Muscle of leg (tissue), 11 donors: ENCODE data around the gene EFCAB7. TPM values are rescaled to one million over a fixed set of nuclear protein-coding genes. Genes with fewer than 3 reads are reported as not detected.

Experiments
- DNase-seq: peaks from one replicate; pipeline ENCODE4 v3.0.0; 2013
- H3K27ac ChIP-seq: one replicate; pipeline ENCODE4 v1.5.1; 2013; ENCODE audit warnings: mild to moderate bottlenecking, low read length, control low read depth
- H3K27me3 ChIP-seq: one replicate; pipeline ENCODE4 v1.6.1; 2013; ENCODE audit warnings: low read length; ENCODE audit not compliant: control insufficient read depth, insufficient read depth
- H3K36me3 ChIP-seq: one replicate; pipeline ENCODE4 v1.6.1; 2013; ENCODE audit warnings: low read length; ENCODE audit not compliant: control insufficient read depth, insufficient read depth
- H3K4me1 ChIP-seq: one replicate; pipeline ENCODE4 v1.6.1; 2013; ENCODE audit warnings: low read length; ENCODE audit not compliant: control insufficient read depth, insufficient read depth
- H3K4me3 ChIP-seq: one replicate; pipeline ENCODE4 v1.5.1; 2013; ENCODE audit warnings: low read length, control low read depth
- H3K9me3 ChIP-seq: replicated peaks from 2 replicates; pipeline ENCODE4 v1.6.1; 2013; ENCODE audit warnings: low read depth, low read length; ENCODE audit not compliant: control insufficient read depth
- WGBS: methylation state at CpG from one replicate; pipeline ENCODE4 v1.1.5; 2013; ENCODE audit warnings: missing lambda C conversion rate; ENCODE audit not compliant: insufficient coverage; 5-methylcytosine and 5-hydroxymethylcytosine counted together
- polyA plus RNA-seq, 8 donors: library from polyadenylated mRNA; unstranded; fragments of 120-200 nt; gene quantifications; one replicate each; pipeline versions ENCODE4 v1.2.1 to v1.2.3, GENCODE V29; 2013; ENCODE audit warnings: inconsistent platforms in 1 of 8, low replicate concordance in 1 of 8; ENCODE audit not compliant: insufficient read length in 8 of 8, insufficient read depth in 1 of 8
- total RNA-seq: library from RNA; stranded (reverse); fragments of 120-200 nt; gene quantifications from one replicate; pipeline ENCODE4 v1.2.4, GENCODE V29; 2013

The EFCAB7 gene
- total and polyA plus RNA-seq, 9 donors, result 7.5 to 12.1 (median 8.8) TPM

DNA sequence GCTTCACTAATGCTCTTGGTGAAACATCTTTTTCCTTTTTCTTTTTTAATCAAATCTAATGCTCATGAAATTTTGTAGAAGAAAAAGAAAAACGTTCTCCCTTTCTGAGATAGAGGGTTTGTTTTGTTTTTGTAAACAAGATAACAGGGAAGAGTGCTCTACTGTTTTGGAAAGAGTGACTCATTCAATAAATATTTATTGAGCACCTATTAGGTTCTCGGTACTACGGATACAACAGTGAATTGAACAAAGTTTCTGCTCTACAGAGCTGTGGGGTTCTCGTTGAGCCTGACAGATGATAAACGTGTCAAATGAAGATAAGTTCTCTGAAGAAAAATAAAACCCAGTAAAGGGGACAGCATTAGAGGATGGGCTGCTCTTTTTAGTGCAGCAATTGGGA is 76.9 kb downstream of the EFCAB7 start:
- Histone ChIP-seq H3K27me3 (no peaks in the 10 kb centered on the region), H3K36me3 (no peaks in the 10 kb centered on the region), H3K9me3 (no peaks in the 10 kb centered on the region), H3K4me3 (no peak overlapping the region), H3K4me1 (no peaks in the 10 kb centered on the region), H3K27ac (no peak overlapping the region)
- no peak for DNase-seq
- 66% methylated on average over 2 of the region's 5 CpGs for WGBS

DNA sequence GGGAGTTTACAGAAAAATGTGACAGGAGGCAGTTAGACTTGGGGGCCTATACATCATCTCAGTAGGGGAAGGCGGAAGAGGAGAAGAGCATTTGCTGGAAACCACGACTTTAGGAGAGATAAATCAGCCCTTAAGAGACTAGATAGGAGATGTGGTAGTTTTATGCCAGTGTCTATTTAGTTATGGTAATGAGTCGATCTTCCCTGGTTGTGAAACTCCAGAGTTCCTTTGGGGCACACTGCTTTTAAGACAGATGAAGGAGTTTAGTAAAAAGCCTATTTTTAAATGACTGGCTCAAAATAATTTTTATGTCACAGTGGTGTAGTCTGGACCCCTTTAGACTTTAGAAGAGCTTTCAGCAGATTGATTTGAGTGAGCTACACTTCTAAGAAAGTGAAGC is 77.7 kb downstream of the EFCAB7 start:
- H3K27me3 ChIP-seq, result no peaks in the 10 kb centered on the region
- H3K27ac ChIP-seq, result no peak overlapping the region
- no peak overlapping the region for H3K4me3 ChIP-seq
- WGBS, result 90% methylated on average over 3 of the region's 3 CpGs
- no peaks in the 10 kb centered on the region for H3K4me1 ChIP-seq
- no peaks in the 10 kb centered on the region for H3K36me3 ChIP-seq
- no peaks in the 10 kb centered on the region for H3K9me3 ChIP-seq
- no peak for DNase-seq

DNA sequence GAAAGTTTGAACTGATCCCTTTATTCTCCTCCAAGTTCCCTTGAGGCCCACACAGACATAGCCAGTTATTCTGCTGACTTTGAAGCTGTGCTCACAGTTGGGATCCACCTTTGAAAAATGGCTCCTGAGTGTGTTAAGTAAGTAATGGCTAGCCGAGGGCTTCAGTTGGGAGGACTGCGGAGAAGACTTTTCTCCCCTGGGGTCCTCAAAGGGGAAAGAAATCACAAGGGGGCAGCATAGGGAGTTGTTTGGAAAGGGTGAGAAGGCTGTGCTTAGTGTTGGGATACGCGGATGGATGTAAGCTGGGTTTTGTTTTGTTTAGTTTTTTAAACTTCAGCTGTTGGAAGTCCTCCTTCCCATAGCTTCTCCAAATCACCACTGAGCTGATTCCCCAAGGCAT is 78.1 kb downstream of the EFCAB7 start:
- H3K4me1 ChIP-seq, result no peaks in the 10 kb centered on the region
- no peak overlapping the region for H3K27ac ChIP-seq

DNA sequence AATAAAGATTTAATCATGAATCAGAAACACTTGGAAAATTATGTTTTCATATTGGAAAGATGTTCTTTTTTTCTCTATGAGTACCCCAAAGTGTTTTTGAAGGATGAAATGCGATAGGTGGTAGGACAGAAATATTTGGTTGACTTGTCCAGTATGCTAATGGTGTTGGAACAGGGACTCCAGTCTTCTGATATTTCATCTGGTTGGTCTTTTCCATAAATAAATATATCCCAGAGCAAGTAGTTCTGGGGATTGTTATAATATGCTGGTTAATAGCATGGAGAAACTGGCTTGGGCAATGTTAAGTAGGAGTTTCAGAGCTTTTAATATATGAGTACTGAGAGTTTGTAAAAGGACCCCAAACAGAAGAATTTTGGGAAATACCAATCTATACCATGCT is 78.6 kb downstream of the EFCAB7 start:
- Histone ChIP-seq H3K27ac (no peak overlapping the region), H3K4me1 (no peaks in the 10 kb centered on the region), H3K36me3 (no peaks in the 10 kb centered on the region), H3K27me3 (no peaks in the 10 kb centered on the region), H3K4me3 (no peak overlapping the region), H3K9me3 (no peaks in the 10 kb centered on the region)
- WGBS, result no CpG with 5 or more reads among the region's 1 CpG
- DNase-seq, result no peak

More for the DNA sequence above, 78.1 kb downstream of the EFCAB7 start:
- Histone ChIP-seq H3K4me3 (no peak overlapping the region), H3K9me3 (no peaks in the 10 kb centered on the region), H3K36me3 (no peaks in the 10 kb centered on the region), H3K27me3 (no peaks in the 10 kb centered on the region)
- 69% methylated on average over 2 of the region's 4 CpGs for WGBS
- no peak for DNase-seq

DNA sequence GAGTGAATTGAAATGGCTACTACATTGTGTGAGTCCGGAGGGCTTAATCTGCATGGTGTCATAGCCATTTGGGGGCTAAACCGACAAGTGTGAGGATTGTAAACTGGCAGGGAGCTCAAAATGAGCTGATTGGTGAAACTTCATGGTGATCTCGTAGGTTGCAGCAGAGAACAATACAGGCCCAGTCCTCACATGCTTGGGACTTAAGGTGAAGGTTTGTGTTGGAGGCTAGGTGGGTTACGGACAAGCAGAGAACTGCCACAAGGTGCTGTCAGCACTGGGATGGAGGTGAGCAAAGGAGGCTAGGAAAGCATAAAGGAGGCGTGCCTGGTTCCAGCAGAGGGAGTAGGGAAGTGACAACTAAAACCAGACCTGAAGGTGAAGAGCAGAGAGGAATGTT is 79.3 kb downstream of the EFCAB7 start:
- no peaks in the 10 kb centered on the region for H3K27me3 ChIP-seq
- DNase-seq, result no peak
- H3K4me3 ChIP-seq, result no peak overlapping the region
- no peak overlapping the region for H3K27ac ChIP-seq
- H3K36me3 ChIP-seq, result no peaks in the 10 kb centered on the region
- WGBS, result 68% methylated on average over 5 of the region's 5 CpGs
- no peaks in the 10 kb centered on the region for H3K9me3 ChIP-seq
- H3K4me1 ChIP-seq, result no peaks in the 10 kb centered on the region

DNA sequence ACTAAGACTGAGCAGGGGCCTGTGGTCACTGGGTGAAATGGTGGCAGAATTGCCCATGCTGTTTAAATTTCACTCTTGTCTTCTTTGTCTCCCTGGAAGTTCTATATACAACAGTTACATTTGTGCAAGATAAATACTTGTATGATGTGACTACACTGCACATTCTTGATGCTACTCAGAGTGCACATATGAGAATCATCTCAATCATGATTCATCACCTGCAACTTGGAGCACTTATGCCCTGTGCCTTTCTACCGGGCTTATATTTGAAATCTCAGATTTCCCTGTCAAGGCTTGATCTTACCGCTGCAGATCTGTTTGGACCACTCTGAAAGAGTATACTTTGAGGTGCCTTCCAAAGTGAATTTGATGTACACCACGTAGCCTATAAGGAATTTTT is 80.5 kb downstream of the EFCAB7 start:
- Histone ChIP-seq H3K27ac (no peak overlapping the region), H3K36me3 (no peaks in the 10 kb centered on the region), H3K4me3 (no peak overlapping the region), H3K4me1 (no peaks in the 10 kb centered on the region), H3K9me3 (no peaks in the 10 kb centered on the region), H3K27me3 (no peaks in the 10 kb centered on the region)
- WGBS, result 75% methylated on average over 2 of the region's 3 CpGs
- no peak for DNase-seq

DNA sequence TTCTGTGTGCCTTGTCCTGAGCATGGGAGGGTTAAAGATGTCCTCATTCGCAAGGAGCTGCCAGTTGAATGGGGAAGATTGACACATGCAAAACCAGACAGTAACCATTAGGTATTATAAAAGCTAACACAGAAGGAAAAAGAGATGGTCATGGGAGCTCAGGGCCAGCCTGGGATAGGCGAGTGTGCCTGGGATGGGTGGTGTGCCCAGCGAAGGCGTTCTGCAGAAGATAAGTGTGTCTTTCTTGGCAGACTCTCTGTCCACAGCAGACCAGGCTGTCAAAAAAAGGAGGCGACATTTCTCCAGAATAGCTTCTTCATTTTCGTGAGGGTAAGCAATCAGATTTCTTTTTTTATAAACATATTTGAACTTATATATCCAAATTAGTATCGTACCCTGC is 84.0 kb downstream of the EFCAB7 start:
- H3K36me3 ChIP-seq, result no peaks in the 10 kb centered on the region
- H3K4me3 ChIP-seq, result no peak overlapping the region
- no peak for DNase-seq
- WGBS, result 100% methylated on average over 4 of the region's 7 CpGs
- no peaks in the 10 kb centered on the region for H3K27me3 ChIP-seq
- no peaks in the 10 kb centered on the region for H3K9me3 ChIP-seq
- H3K4me1 ChIP-seq, result peaks cover 3% of the 10 kb centered on the region
- no peak overlapping the region for H3K27ac ChIP-seq

DNA sequence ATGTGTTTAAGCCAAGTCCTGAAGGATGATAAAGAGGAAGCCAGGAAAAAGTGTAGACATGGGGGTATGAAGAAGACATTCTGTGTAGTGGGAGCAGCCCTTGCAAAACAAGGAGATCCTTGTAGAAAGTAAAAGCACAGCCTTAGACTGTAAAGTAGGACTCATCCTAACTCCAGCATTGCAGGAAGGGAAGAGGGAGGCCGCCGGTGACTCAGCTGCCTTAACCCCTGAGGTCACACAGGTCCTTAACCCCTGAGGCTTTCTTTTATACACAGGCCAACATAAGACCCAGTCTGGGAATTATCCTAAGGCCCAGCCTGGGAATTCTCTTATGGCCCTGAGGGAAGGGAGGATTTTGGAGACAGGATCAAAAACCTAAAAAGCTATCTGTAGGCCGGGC is 87.9 kb downstream of the EFCAB7 start:
- peaks cover 3% of the 10 kb centered on the region for H3K4me1 ChIP-seq
- H3K27me3 ChIP-seq, result no peaks in the 10 kb centered on the region
- no peaks in the 10 kb centered on the region for H3K9me3 ChIP-seq
- DNase-seq, result no peak
- no peak overlapping the region for H3K27ac ChIP-seq
- no peak overlapping the region for H3K4me3 ChIP-seq
- H3K36me3 ChIP-seq, result no peaks in the 10 kb centered on the region
- no CpG with 5 or more reads among the region's 3 CpGs for WGBS

DNA sequence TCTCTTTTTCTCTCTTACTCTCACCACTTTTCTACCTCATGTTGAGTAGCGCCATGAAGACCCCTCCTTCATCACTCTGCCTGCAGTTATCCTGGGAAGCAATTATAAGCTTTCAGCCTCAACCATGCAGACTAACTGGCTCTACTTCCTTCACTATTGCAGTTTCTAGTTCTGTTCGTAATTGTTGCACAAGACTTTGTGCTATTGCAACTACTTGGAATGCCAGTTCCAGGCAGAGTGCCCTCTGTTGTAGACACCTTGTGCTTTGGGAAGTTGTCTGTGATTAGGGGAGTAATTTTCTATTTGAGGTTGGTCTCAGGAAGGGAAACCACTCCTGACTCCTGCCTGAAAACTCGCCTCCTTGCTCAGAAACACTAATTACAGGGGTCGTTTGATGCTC is 89.2 kb downstream of the EFCAB7 start:
- H3K4me3 ChIP-seq, result no peak overlapping the region
- no peak for DNase-seq
- H3K27me3 ChIP-seq, result no peaks in the 10 kb centered on the region

DNA sequence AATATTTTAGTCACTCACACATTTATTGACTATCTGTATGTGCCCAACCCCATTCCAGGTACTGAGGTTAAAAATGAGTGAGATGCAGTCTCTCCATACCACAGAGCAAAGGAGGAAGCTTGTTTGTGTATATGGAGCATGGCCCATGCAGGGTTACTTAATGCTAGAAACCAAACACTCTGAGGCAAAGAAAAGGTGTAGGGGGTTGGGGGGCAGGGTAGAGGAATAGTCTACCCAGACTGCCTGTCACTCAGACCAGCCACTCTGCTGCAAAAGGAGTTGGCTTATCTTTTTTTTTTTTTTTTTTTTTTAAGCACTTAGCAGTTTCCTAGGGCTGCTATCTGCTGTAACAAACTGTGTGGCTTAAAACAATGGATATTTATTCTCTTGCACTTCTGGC is 89.6 kb downstream of the EFCAB7 start:
- Histone ChIP-seq H3K4me3 (no peak overlapping the region), H3K27ac (no peak overlapping the region), H3K36me3 (no peaks in the 10 kb centered on the region), H3K4me1 (peaks cover 9% of the 10 kb centered on the region), H3K9me3 (no peaks in the 10 kb centered on the region), H3K27me3 (no peaks in the 10 kb centered on the region)
- no peak for DNase-seq

More for the DNA sequence above, 89.2 kb downstream of the EFCAB7 start:
- H3K27ac ChIP-seq, result no peak overlapping the region
- H3K9me3 ChIP-seq, result no peaks in the 10 kb centered on the region
- peaks cover 9% of the 10 kb centered on the region for H3K4me1 ChIP-seq
- H3K36me3 ChIP-seq, result no peaks in the 10 kb centered on the region
- WGBS, result 94% methylated on average over 1 of the region's 4 CpGs

DNA sequence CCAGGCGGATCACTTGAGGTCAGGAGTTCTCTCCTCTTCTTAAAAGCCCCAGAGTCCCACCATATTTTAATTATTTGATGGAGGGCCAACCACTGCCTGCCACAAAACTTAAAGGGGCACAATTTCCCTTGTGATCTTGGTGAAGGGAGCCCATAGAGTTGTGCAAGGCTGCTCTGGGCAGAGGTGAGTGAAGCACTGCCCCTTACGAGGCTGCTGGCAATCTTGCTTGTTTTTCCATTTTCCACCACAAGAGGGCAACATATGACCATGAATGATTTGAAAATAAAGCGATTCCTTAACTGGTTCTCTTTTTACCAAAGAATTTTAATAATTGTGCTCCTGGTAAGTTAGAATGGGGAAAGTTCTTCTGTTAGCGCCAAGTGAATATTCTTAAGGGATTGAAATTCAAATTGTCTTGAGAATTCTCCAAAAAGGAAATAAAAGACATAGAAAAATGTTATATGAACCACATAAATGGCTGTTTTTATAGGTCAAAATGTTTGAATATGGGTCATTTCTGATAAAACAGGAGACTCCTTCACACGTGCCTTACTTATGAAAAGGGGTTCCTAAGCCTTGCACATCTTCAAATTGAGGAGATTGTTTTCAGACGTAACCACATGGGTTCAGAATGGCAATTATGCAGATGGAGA is 92.6 kb downstream of the EFCAB7 start:
- no CpG with 5 or more reads among the region's 6 CpGs for WGBS

More for the DNA sequence above, 92.6 kb downstream of the EFCAB7 start:
- H3K36me3 ChIP-seq, result no peaks in the 10 kb centered on the region
- peak; percentile 83 for DNase-seq
- H3K9me3 ChIP-seq, result no peaks in the 10 kb centered on the region
- H3K27me3 ChIP-seq, result no peaks in the 10 kb centered on the region
- H3K4me1 ChIP-seq, result peaks cover 6% of the 10 kb centered on the region
- no peak overlapping the region for H3K4me3 ChIP-seq
- H3K27ac ChIP-seq, result no peak overlapping the region
